22Rv1 (cell line): ENCODE results near the gene LGR6.

ENCODE experiments used
- H3K27ac ChIP-seq: fragments of 450-650 bp; 2 replicates; pipeline ENCODE4 v1.5.1; 2017
- ZFX ChIP-seq: fragments of 450-650 bp; IDR thresholded peaks from 2 replicates; pipeline ENCODE4 v1.6.1; 2017; ENCODE audit warnings: antibody characterized with exemption, borderline replicate concordance
- TF ChIP-seq, protein P1 (sequence below): fragments of 450-650 bp; IDR thresholded peaks from 2 replicates; pipeline ENCODE4 v1.5.1; 2017; ENCODE audit warnings: mild to moderate bottlenecking

Gene LGR6

DNA sequence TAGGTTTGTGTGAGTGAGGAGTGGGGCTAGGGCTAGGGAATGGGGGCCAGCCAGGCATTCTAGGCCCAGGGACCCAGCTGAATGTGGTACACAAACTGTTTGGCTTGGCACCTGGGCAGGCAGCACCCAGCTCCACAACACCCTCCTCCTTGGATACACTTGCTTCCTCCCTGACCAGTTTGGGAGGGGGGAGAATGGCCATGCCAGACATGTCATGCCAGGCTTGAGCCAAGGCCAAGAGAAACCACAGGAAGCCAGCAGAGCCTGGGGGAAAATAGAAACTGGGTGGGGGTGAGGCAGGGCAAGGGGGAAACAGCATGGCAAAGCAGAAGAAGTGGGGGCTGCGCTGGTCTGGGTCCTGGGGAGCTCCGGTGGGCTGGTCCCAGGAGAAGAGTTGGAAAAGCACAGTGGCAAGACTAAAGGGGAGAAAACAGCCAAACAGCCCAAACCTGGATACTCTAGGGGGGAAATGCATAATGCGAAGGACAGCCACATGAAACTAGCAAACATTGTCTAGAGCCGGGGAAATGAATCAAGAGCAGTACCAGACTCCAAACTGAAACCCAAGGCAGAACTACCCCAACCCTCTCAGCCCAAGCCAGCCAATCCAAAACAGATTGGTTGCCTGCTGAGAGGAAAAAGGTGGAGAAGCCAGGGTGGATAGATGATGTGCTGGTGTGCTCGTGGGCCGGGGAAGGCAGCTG, 47.9 kb downstream of the LGR6 start:
- no peak for TF ChIP-seq ZFX
- TF ChIP-seq, protein P1, sequence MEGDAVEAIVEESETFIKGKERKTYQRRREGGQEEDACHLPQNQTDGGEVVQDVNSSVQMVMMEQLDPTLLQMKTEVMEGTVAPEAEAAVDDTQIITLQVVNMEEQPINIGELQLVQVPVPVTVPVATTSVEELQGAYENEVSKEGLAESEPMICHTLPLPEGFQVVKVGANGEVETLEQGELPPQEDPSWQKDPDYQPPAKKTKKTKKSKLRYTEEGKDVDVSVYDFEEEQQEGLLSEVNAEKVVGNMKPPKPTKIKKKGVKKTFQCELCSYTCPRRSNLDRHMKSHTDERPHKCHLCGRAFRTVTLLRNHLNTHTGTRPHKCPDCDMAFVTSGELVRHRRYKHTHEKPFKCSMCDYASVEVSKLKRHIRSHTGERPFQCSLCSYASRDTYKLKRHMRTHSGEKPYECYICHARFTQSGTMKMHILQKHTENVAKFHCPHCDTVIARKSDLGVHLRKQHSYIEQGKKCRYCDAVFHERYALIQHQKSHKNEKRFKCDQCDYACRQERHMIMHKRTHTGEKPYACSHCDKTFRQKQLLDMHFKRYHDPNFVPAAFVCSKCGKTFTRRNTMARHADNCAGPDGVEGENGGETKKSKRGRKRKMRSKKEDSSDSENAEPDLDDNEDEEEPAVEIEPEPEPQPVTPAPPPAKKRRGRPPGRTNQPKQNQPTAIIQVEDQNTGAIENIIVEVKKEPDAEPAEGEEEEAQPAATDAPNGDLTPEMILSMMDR = no peak
- H3K27ac ChIP-seq = no peak overlapping the region

DNA sequence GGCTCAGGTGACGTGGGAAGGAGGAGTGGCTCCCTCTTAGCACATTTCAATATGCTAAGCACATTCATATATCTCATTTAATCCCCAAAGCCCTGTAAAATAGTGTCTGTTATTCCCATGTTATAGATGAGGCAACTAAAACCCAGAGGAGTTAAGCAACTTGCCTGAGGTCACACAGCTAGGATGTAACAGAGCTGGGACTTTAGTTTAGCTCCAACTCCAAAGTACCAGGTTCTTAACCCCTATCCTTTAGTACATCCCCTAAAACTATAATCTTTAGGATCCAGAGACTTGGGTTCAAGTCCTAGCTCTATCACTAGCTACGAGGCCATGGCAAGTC, 48.5 kb downstream of the LGR6 start:
- TF ChIP-seq, protein P1 = no peak
- TF ChIP-seq ZFX = no peak
- H3K27ac ChIP-seq = no peak overlapping the region

DNA sequence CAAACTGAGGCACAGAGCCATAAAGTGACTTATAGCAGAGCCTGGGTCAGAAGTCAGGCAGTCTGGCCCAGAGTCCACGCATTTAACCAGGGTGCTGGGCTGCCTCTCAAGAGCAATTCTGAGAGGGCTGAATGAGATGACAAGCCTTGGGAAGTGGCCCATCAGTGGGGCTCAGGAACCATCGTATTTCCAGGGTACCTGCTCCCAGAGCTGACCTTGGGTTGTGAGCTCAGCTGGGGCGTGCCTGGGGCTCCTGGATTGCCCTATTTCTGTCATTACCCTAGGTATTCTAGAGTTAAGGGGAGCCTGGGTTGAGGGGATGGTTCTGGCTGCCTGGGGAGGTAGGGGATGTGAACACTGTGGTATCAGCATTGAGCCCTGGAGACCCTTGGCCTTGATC, 49.4 kb downstream of the LGR6 start:
- H3K27ac ChIP-seq = no peak overlapping the region
- no peak for TF ChIP-seq ZFX
- TF ChIP-seq, protein P1 = no peak

DNA sequence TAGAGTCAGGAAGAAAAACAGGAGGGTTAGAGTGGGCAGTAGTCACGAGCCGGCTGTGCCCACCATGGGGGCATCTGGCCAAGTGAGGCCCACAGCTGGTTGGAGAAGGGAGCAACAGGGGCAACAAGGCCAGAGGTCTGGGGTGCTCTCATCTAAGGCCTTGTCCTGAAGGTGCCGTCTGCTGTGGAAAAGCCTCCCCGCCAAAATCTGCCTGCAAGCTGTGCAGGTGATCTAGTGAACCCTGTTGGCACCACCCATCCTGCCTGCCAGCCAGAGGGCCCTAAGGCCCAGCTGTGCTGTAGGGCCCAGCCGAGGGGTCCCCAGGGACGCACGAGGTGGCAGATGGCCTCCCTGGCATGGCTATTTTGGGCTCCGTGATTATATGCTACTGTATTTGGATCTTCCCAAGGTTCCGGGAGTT, 51.3 kb downstream of the LGR6 start:
- TF ChIP-seq, protein P1 = no peak
- TF ChIP-seq ZFX = no peak
- H3K27ac ChIP-seq = no peak overlapping the region

DNA sequence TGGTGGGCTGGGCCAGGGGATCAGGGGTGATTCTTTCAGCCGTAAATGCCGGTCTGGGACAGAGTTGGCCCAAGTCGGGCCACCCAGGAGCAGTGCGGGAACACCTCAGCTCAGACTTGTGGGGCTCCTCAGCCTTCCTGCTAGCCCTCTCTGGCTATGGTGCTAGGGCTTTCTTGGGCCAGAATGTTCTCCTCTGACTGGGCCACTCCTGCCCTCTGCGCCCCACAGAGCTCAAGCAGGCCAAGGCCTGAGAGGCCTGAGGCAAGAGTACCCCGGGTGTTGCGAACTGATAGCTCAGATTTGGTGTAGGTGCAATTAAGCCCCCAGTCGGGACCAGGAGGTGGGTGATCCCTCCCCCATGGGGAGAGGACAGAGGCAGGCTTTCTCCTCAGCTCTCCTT, 51.8 kb downstream of the LGR6 start:
- H3K27ac ChIP-seq = no peak overlapping the region
- TF ChIP-seq ZFX = no peak
- TF ChIP-seq, protein P1 = no peak

DNA sequence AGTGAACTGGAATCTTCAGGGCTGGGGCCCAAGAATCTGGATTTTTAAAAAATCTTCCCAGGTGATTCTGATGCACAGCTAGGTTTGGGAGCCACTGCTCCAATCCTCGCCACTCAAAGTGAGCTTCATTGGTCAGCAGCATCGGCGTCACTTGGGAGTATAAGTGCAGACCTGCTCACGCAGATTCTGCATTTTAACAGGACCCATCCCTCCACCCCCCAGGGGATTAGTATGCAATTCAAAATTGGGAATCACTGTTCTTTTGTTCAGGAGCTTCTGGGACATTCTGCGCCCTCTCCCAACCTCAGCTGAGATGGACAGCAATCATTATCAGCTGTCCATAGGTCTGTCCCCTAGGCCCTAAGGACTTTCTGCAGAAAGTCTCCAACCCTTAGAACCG, 53.5 kb downstream of the LGR6 start:
- TF ChIP-seq, protein P1 = no peak
- no peak for TF ChIP-seq ZFX
- no peak overlapping the region for H3K27ac ChIP-seq

DNA sequence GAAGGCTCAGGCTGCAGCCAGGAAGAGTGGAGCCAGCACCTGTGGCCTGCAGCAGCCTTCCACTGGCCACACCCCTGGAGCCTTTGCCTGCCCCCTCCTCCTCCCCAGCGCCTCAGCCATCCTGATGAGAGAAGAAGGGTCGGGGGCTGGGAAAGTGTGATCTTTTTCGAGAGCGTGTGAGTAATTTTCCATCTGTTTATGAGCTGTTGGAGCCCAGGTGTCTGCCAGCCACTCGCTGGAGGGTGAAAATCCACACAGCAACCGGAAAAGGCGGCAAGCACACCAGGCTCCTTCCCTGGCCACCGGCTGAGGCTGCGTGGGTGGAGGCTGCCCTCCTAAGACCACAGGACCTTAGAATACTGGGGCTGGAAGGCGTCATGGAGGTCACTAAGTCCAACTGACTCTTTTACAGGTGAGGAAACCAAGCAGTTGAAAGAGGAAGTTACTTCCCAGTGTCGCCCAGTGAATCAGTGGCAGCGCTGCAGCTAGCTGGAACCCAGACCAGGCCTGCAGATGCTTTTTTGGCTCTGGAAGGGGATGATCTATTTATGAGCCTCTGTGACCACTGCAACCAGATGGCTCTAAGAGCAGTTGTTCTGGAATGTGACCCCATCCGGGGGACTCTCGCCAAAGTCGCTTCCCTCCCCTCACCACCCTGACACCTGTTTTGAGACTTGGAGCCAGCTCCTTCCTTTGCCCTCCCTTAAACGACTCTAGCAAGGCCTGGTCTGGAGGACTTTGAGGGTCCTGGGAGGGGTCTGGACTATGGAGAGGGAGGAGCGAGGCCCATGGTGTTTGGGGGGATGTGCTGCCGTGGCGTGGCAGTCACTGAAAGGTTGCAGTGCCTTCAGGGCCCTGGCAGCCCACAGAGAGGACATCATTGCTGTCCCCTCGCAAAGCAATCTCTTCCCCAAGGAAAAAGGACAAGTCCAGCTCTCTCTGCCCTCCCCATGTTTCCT, 54.5 kb downstream of the LGR6 start:
- TF ChIP-seq, protein P1 = no peak
- TF ChIP-seq ZFX = no peak
- no peak overlapping the region for H3K27ac ChIP-seq
